Measurements from ENCODE around the gene AMZ2. TPM values are rescaled to one million over a fixed set of nuclear protein-coding genes. Genes with fewer than 3 reads are reported as not detected.

The AMZ2 gene
- total RNA-seq, 1 donor from 2014 or later = 134 TPM

Other genes with a start within 250 kb of the AMZ2 start
- 66.8 and 70.6 TPM in 2 replicates for gene KPNA2, start 212.3 kb upstream of the AMZ2 start, total RNA-seq
- gene SLC16A6, start 43.1 kb downstream of the AMZ2 start, total RNA-seq = 0.21 and 0.78 TPM in 2 replicates
- gene ARSG, start 43.5 kb downstream of the AMZ2 start, total RNA-seq = 4.9 and 15.0 TPM in 2 replicates
- 102 and 141 TPM in 2 replicates for gene WIPI1, start 209.5 kb downstream of the AMZ2 start, total RNA-seq